T-cell (primary cell): ENCODE measurements around the gene MLLT3. TPM values are rescaled to one million over a fixed set of nuclear protein-coding genes. Genes with fewer than 3 reads are reported as not detected.

ENCODE experiments used
- ATAC-seq, 4 experiments: fragments of 200-7000 bp in 3 of 4; fragments of 150-1000 bp in 1 of 4; cut with Tn5 transposase; replicated peaks in 1 of 4; 1 replicate in 3 of 4; 2 replicates in 1 of 4; pipeline ENCODE4 v1.10.0; 2021; ENCODE audit warnings: moderate library complexity in 3 of 4, mild to moderate bottlenecking in 2 of 4, moderate number of reproducible peaks in 1 of 4
- CTCF ChIA-PET, 2 donors: fragments of 300-600 bp; sonication (Branson Sonifier 250); formaldehyde crosslinking; loops; one replicate each; lab custom pipeline; 2022; ENCODE audit warnings: antibody characterized with exemption in 2 of 2; lab: Charles Lee
- POLR2A ChIA-PET, 2 donors: fragments of 300-600 bp; sonication (Branson Sonifier 250); formaldehyde crosslinking; loops; one replicate each; lab custom pipeline; 2022; ENCODE audit warnings: antibody characterized with exemption in 2 of 2; lab: Charles Lee
- DNase-seq, 35 experiments: peaks; one replicate each; pipeline versions ENCODE4 v3.0.0 to v3.0.0-alpha.2; 2013 to 2023
- H3K27ac ChIP-seq: one replicate; pipeline ENCODE4 v1.5.1; 2013; ENCODE audit warnings: low read length
- H3K27me3 ChIP-seq, 2 experiments: replicated peaks in 1 of 2; 1 replicate in 1 of 2; 2 replicates in 1 of 2; pipeline versions ENCODE4 v1.6.1 to v1.7.0; 2013; ENCODE audit warnings: low read length in 1 of 2, mixed read lengths in 1 of 2; ENCODE audit not compliant: control insufficient read depth in 2 of 2, insufficient read depth in 2 of 2; ENCODE audit errors: extremely low read depth in 1 of 2
- H3K36me3 ChIP-seq, 2 donors: 1 replicate in 1 of 2; 2 replicates in 1 of 2; pipeline versions ENCODE4 v1.6.1 to v1.7.0; 2013; ENCODE audit warnings: low read length in 1 of 2; ENCODE audit not compliant: control insufficient read depth in 2 of 2, insufficient read depth in 1 of 2; ENCODE audit errors: extremely low read depth in 1 of 2
- H3K4me1 ChIP-seq, 2 experiments: 1 replicate in 1 of 2; 2 replicates in 1 of 2; pipeline versions ENCODE4 v1.6.1 to v1.7.0; 2013; ENCODE audit warnings: low read length in 2 of 2, mixed read lengths in 1 of 2; ENCODE audit not compliant: insufficient read depth in 2 of 2, control insufficient read depth in 1 of 2; ENCODE audit errors: extremely low read depth in 1 of 2
- H3K4me3 ChIP-seq, 2 donors: 1 replicate in 1 of 2; 2 replicates in 1 of 2; pipeline versions ENCODE4 v1.5.1 to v1.7.0; 2013; ENCODE audit warnings: mild to moderate bottlenecking in 2 of 2, low read length in 1 of 2, moderate library complexity in 1 of 2; ENCODE audit not compliant: control insufficient read depth in 1 of 2; ENCODE audit errors: extremely low read depth in 1 of 2
- H3K9me3 ChIP-seq: 2 replicates; pipeline ENCODE4 v1.7.0; 2013
- H3K27ac Mint-ChIP-seq, 2 donors: one replicate each; pipeline ENCODE4 v1.8.0; 2020 to 2021; ENCODE audit warnings: mild to moderate bottlenecking in 2 of 2, mixed read lengths in 2 of 2
- H3K27me3 Mint-ChIP-seq, 2 donors: one replicate each; pipeline ENCODE4 v1.8.0; 2021 to 2022; ENCODE audit warnings: mixed read lengths in 2 of 2
- H3K36me3 Mint-ChIP-seq: one replicate; pipeline ENCODE4 v1.8.0; 2021; ENCODE audit warnings: mixed read lengths
- H3K4me1 Mint-ChIP-seq, 3 donors: one replicate each; pipeline ENCODE4 v1.8.0; 2020 to 2022; ENCODE audit warnings: mixed read lengths in 3 of 3, mild to moderate bottlenecking in 1 of 3
- H3K4me3 Mint-ChIP-seq, 3 donors: one replicate each; pipeline ENCODE4 v1.8.0; 2020 to 2022; ENCODE audit warnings: mild to moderate bottlenecking in 3 of 3, mixed read lengths in 3 of 3, moderate library complexity in 3 of 3
- H3K9me3 Mint-ChIP-seq, 3 donors: one replicate each; pipeline ENCODE4 v1.8.0; 2020 to 2022; ENCODE audit warnings: mixed read lengths in 3 of 3
- WGBS: methylation state at CpG from one replicate; pipeline ENCODE4 v1.1.5; 2013; ENCODE audit warnings: missing lambda C conversion rate; ENCODE audit not compliant: insufficient coverage; 5-methylcytosine and 5-hydroxymethylcytosine counted together
- total RNA-seq, 35 experiments: library from RNA in 6 of 35; stranded (reverse) in 6 of 35; fragments of 120-200 nt in 1 of 35; gene quantifications; one replicate each; pipeline versions ENCODE4 v1.2.1 to v1.2.4 and lab custom pipeline; 2013 to 2026

The MLLT3 gene
- total RNA-seq, 5 donors from 2014 or later (not counting 1 experiment from before 2014, with no cell fraction given) = 51.8 to 96.6 (median 58.9) TPM

- POLR2A ChIA-PET = no interaction called here
- no peak overlapping the region for H3K27ac ChIP-seq
- H3K36me3 ChIP-seq = peaks cover 0 to 6% of the 10 kb centered on the region in 2 donors
- H3K27me3 ChIP-seq = no peaks in the 10 kb centered on the region
- Mint-ChIP-seq H3K36me3 (peaks cover 32% of the 10 kb centered on the region), H3K27ac (no peak overlapping the region), H3K27me3 (no peaks in the 10 kb centered on the region), H3K9me3 (no peaks in the 10 kb centered on the region), H3K4me1 (peaks cover 61 to 67% (median 61%) of the 10 kb centered on the region in 3 donors), H3K4me3 (peak overlapping the region in 1 of 3 donors; percentile 37)
- ATAC-seq = no peak
- WGBS = no CpG with 5 or more reads among the region's 4 CpGs
- CTCF ChIA-PET = no interaction called here
- H3K9me3 ChIP-seq = no peaks in the 10 kb centered on the region
- peaks cover 0 to 14% of the 10 kb centered on the region in 2 experiments for H3K4me1 ChIP-seq
- DNase-seq = no peak
- no peak overlapping the region for H3K4me3 ChIP-seq
These were observed 181.1 kb downstream of the MLLT3 start for GRCh38 chr9:20441166-20441565.

GRCh38 chr9:20437476-20437875 is 184.8 kb downstream of the MLLT3 start:
- DNase-seq (no peak), ATAC-seq (no peak)
- CTCF ChIA-PET = no interaction called here
- no peak overlapping the region for H3K27ac Mint-ChIP-seq
- no CpG with 5 or more reads among the region's 2 CpGs for WGBS
- peaks cover 41 to 50% (median 43%) of the 10 kb centered on the region in 3 donors for H3K4me1 Mint-ChIP-seq
- Histone ChIP-seq H3K9me3 (no peaks in the 10 kb centered on the region), H3K27ac (no peak overlapping the region), H3K36me3 (peaks cover 3 to 6% of the 10 kb centered on the region in 2 donors), H3K4me1 (peaks cover 0 to 12% of the 10 kb centered on the region in 2 experiments), H3K27me3 (no peaks in the 10 kb centered on the region), H3K4me3 (no peak overlapping the region)
- H3K27me3 Mint-ChIP-seq = no peaks in the 10 kb centered on the region
- peaks cover 29% of the 10 kb centered on the region for H3K36me3 Mint-ChIP-seq
- no peak overlapping the region for H3K4me3 Mint-ChIP-seq
- H3K9me3 Mint-ChIP-seq = no peaks in the 10 kb centered on the region
- POLR2A ChIA-PET = interaction anchor here in 1 of 2 donors (0.6 to 0.9 kb wide), 2 partner anchors 85 to 190 kb away, joined by 3 read pairs; no protein-coding TSS in a partner anchor

GRCh38 chr9:20436476-20437195 is 185.7 kb downstream of the MLLT3 start:
- ChIA-PET POLR2A (interaction anchor here in 1 of 2 donors (0.6 kb wide), 1 partner anchor 191 kb away, joined by 3 read pairs; no protein-coding TSS in a partner anchor), CTCF (no interaction called here)

GRCh38 chr9:20428976-20429375 is 193.3 kb downstream of the MLLT3 start:
- no CpG with 5 or more reads among the region's 1 CpG for WGBS
- H3K36me3 Mint-ChIP-seq = no peaks in the 10 kb centered on the region
- Histone ChIP-seq H3K4me3 (no peak overlapping the region), H3K36me3 (peaks cover 0 to 3% of the 10 kb centered on the region in 2 donors), H3K9me3 (no peaks in the 10 kb centered on the region), H3K27me3 (no peaks in the 10 kb centered on the region), H3K4me1 (no peaks in the 10 kb centered on the region), H3K27ac (no peak overlapping the region)
- H3K4me3 Mint-ChIP-seq = no peak overlapping the region
- no peak overlapping the region for H3K27ac Mint-ChIP-seq
- no peaks in the 10 kb centered on the region for H3K9me3 Mint-ChIP-seq
- ATAC-seq (no peak), DNase-seq (no peak)
- H3K4me1 Mint-ChIP-seq = peaks cover 43 to 47% (median 44%) of the 10 kb centered on the region in 3 donors
- no peaks in the 10 kb centered on the region for H3K27me3 Mint-ChIP-seq
- POLR2A ChIA-PET = no interaction called here
- CTCF ChIA-PET = no interaction called here

More at GRCh38 chr9:20436476-20437195, 185.7 kb downstream of the MLLT3 start:
- DNase-seq = no peak
- no peak overlapping the region for H3K4me3 ChIP-seq
- H3K27ac ChIP-seq = no peak overlapping the region
- WGBS = no CpG with 5 or more reads among the region's 1 CpG
- ATAC-seq = no peak
- H3K36me3 ChIP-seq = peaks cover 3 to 6% of the 10 kb centered on the region in 2 donors
- peaks cover 34 to 44% (median 35%) of the 10 kb centered on the region in 3 donors for H3K4me1 Mint-ChIP-seq
- no peaks in the 10 kb centered on the region for H3K9me3 Mint-ChIP-seq
- no peaks in the 10 kb centered on the region for H3K27me3 Mint-ChIP-seq
- H3K27ac Mint-ChIP-seq = peak overlapping the region in 1 of 2 donors; percentile 46
- peaks cover 0 to 8% of the 10 kb centered on the region in 2 experiments for H3K4me1 ChIP-seq
- H3K9me3 ChIP-seq = no peaks in the 10 kb centered on the region
- no peaks in the 10 kb centered on the region for H3K27me3 ChIP-seq
- peaks cover 29% of the 10 kb centered on the region for H3K36me3 Mint-ChIP-seq
- no peak overlapping the region for H3K4me3 Mint-ChIP-seq

- no peaks in the 10 kb centered on the region for H3K27me3 Mint-ChIP-seq
- no peak for DNase-seq
- Histone ChIP-seq H3K4me3 (no peak overlapping the region), H3K36me3 (no peaks in the 10 kb centered on the region), H3K27ac (no peak overlapping the region), H3K9me3 (no peaks in the 10 kb centered on the region), H3K4me1 (no peaks in the 10 kb centered on the region), H3K27me3 (no peaks in the 10 kb centered on the region)
- peak overlapping the region in 1 of 2 donors; percentile 34 for H3K27ac Mint-ChIP-seq
- ChIA-PET POLR2A (interaction anchor here in 1 of 2 donors (0.7 kb wide), 1 partner anchor 580 kb away, joined by 6 read pairs; no protein-coding TSS in a partner anchor), CTCF (interaction anchor here (0.7 to 0.9 kb wide), 2 partner anchors 204 to 499 kb away, joined by 4 read pairs; no protein-coding TSS in a partner anchor)
- no peaks in the 10 kb centered on the region for H3K36me3 Mint-ChIP-seq
- H3K9me3 Mint-ChIP-seq = no peaks in the 10 kb centered on the region
- peaks cover 39 to 50% (median 47%) of the 10 kb centered on the region in 3 donors for H3K4me1 Mint-ChIP-seq
- H3K4me3 Mint-ChIP-seq = peak overlapping the region in 1 of 3 donors; percentile 16
- ATAC-seq = no peak
- WGBS = no CpG with 5 or more reads among the region's 1 CpG
These were observed 194.9 kb downstream of the MLLT3 start for GRCh38 chr9:20427359-20427758.

GRCh38 chr9:20426019-20426418 is 196.3 kb downstream of the MLLT3 start:
- H3K27ac Mint-ChIP-seq = no peak overlapping the region
- H3K27me3 ChIP-seq = no peaks in the 10 kb centered on the region
- H3K4me3 ChIP-seq = no peak overlapping the region
- ATAC-seq = no peak
- H3K4me1 ChIP-seq = no peaks in the 10 kb centered on the region
- no peaks in the 10 kb centered on the region for H3K9me3 Mint-ChIP-seq
- H3K4me1 Mint-ChIP-seq = peaks cover 39 to 55% (median 47%) of the 10 kb centered on the region in 3 donors
- no peaks in the 10 kb centered on the region for H3K36me3 Mint-ChIP-seq
- ChIA-PET POLR2A (no interaction called here), CTCF (interaction anchor here in 1 of 2 donors (0.8 kb wide), 1 partner anchor 31 kb away, joined by 4 read pairs; no protein-coding TSS in a partner anchor)
- no peaks in the 10 kb centered on the region for H3K9me3 ChIP-seq
- no peak overlapping the region for H3K4me3 Mint-ChIP-seq
- no peak overlapping the region for H3K27ac ChIP-seq
- WGBS = no CpG with 5 or more reads among the region's 2 CpGs
- H3K27me3 Mint-ChIP-seq = no peaks in the 10 kb centered on the region
- no peak for DNase-seq
- H3K36me3 ChIP-seq = no peaks in the 10 kb centered on the region
